ENCODE results near the gene GSC2.
"Not testable (repeated sequence)": the region's sequence is repeated elsewhere in the genome, so short reads cannot be mapped to it uniquely, and the experiment has no call there.

GSC2 gene

GRCh38 chr22:19178065-19178656, 28.1 kb upstream of the GSC2 start:
- peak in 1 of 3 donors; percentile 33 for DNase-seq (ENCODE audit: low read depth in 3 of 3)

- DNase-seq (ENCODE audit: low read depth in 3 of 3) = no peak
Measured at GRCh38 chr22:19177164-19178064, 27.3 kb upstream of the GSC2 start.

- DNase-seq (ENCODE audit: low read depth in 3 of 3) = no peak
Measured at GRCh38 chr22:19176732-19177131, 26.6 kb upstream of the GSC2 start.

GRCh38 chr22:19176175-19176643, 26.1 kb upstream of the GSC2 start:
- no peak for DNase-seq (ENCODE audit: low read depth in 3 of 3)

- DNase-seq (ENCODE audit: low read depth in 3 of 3) = no peak
Measured at GRCh38 chr22:19175602-19176174, 25.6 kb upstream of the GSC2 start.

GRCh38 chr22:19175026-19175601, 25.0 kb upstream of the GSC2 start:
- DNase-seq (ENCODE audit: low read depth in 3 of 3) = no peak

- DNase-seq (ENCODE audit: low read depth in 3 of 3) = no peak
Measured at GRCh38 chr22:19174106-19175025, 24.3 kb upstream of the GSC2 start.

GRCh38 chr22:19173047-19174035, 23.2 kb upstream of the GSC2 start:
- DNase-seq (ENCODE audit: low read depth in 3 of 3) = no peak

GRCh38 chr22:19172213-19173046, 22.3 kb upstream of the GSC2 start:
- DNase-seq (ENCODE audit: low read depth in 3 of 3) = no peak

- DNase-seq (ENCODE audit: low read depth in 3 of 3) = no peak
Measured at GRCh38 chr22:19169947-19170318, 19.8 kb upstream of the GSC2 start.

GRCh38 chr22:19169002-19169946, 19.2 kb upstream of the GSC2 start:
- no peak for DNase-seq (ENCODE audit: low read depth in 3 of 3)

GRCh38 chr22:19168088-19168890, 18.2 kb upstream of the GSC2 start:
- DNase-seq (ENCODE audit: low read depth in 3 of 3) = no peak

- no peak for DNase-seq (ENCODE audit: low read depth in 3 of 3)
Measured at GRCh38 chr22:19167106-19167869, 17.2 kb upstream of the GSC2 start.

- DNase-seq (ENCODE audit: low read depth in 3 of 3) = no peak
Measured at GRCh38 chr22:19166421-19166820, 16.3 kb upstream of the GSC2 start.

GRCh38 chr22:19164425-19164824, 14.3 kb upstream of the GSC2 start:
- no peak for DNase-seq (ENCODE audit: low read depth in 3 of 3)

- DNase-seq (ENCODE audit: low read depth in 3 of 3) = not testable (repeated sequence)
Measured at GRCh38 chr22:19158649-19159048, 8.6 kb upstream of the GSC2 start.
